GM21717 (cell line): Measurements from ENCODE around the gene TNFAIP8L3.

Experiments
- ATAC-seq: cut with Tn5 transposase; IDR thresholded peaks from one replicate; pipeline ENCODE4 v1.9.1; 2021; ENCODE audit warnings: mild to moderate bottlenecking, moderate library complexity; ENCODE audit not compliant: unreplicated experiment

The TNFAIP8L3 gene

DNA sequence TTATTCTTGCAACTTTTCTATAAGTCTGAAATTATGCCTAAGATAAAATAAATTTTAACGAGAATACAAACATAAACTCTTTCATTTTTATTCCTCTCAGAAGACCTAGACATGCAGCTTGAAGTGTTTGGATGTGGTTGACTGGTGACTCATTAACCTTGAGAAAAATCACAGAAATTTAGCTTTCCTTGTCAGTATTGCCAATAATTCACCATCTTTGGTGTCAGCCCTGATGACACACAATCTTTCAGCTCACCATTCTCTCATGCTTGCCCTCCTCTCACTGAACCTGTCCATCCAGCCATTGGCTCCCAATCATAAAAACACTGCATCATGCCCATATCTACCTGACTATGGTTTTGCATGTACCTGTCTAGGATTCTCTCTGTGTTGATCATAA is 22.6 kb upstream of the TNFAIP8L3 start:
- no peak for ATAC-seq

DNA sequence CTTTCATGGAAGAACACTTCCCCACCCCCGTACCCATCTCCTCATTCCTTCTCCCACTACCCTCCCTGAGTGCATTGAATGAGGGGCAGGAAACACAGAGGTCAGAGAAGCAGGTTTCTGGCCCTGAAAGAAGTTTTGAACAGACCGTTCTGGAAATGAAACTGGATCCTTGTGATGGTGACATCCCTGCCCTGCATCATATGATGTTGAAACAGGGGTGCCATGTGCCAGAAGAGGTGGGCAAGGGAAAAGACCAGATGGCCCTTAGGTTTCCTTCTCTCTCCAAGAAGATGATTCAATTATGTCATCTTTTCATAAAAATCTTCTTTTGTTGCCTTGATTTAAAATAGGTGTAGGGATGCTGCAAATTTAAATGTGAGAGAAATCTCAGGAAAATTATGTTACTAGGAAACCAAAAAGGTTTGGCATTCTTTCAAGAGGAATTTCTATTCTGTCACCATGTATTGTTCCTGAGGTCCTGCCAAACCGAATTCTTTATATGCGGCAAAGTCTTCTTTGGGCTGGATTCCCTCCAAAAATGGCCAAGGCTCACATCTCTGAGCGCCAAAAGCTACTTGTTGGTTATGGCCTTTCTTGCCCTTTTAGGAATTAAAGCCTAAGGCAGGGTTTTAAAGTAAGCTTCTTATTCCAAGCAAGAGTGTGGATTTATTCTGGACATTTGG is 19.9 kb upstream of the TNFAIP8L3 start:
- ATAC-seq: no peak

DNA sequence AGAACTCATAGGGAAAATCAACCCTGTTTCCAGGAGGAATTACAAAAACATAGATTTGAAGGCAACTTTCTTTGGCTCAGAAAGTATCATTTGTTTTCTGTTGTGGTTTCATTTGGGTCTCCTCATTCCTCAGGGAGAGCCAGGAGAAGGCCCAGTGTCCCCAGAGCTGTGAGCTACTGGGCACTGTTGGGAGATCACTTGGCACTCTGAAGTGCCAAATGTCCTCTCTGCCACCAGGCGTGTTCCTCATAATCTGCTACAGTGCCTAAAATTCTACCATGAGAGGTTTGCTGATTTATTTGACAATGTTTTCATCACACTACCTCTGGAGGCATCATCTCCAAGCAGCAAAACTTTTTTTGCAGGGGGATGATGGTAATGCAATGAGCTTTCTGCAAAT is 17.4 kb upstream of the TNFAIP8L3 start:
- ATAC-seq: no peak

DNA sequence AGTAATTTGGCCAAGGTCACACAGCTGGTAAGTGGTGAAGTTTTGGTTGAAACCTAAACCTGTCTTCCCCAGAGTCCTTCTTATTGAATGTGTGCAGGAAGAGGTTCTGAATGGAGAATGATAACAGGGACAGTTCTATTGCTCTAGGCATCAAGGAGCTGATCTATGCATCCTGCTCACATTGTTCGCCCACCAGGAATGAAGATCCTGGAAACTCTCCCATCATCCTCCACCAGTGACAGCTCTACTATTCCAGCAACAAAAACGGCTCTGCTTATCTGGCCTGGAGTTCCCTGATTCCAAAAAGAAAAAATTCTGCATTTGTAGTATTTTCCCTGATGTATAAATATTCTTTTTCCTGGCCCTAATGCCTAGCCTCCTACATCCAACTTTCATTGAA is 16.4 kb upstream of the TNFAIP8L3 start:
- ATAC-seq: no peak

DNA sequence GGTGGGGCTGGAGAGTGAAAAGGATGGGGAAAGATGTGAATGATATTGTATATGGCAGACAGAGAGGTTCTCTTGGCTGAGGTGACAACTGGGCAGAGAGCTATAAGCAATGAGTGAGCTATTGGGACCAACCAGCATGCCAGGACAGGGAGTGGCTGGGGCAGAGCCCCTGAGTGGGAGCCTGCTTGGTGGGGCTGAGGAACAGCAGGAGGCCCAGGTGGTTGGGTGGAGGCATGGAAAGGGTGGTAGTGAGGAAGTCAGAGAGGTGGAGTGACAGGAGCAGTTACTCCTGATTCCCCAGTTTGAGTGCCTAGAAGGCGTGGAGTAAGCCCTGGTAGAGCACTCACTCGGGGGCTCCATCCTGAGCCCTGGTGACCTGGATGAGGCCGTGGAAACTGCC is 15.5 kb upstream of the TNFAIP8L3 start:
- no peak for ATAC-seq

DNA sequence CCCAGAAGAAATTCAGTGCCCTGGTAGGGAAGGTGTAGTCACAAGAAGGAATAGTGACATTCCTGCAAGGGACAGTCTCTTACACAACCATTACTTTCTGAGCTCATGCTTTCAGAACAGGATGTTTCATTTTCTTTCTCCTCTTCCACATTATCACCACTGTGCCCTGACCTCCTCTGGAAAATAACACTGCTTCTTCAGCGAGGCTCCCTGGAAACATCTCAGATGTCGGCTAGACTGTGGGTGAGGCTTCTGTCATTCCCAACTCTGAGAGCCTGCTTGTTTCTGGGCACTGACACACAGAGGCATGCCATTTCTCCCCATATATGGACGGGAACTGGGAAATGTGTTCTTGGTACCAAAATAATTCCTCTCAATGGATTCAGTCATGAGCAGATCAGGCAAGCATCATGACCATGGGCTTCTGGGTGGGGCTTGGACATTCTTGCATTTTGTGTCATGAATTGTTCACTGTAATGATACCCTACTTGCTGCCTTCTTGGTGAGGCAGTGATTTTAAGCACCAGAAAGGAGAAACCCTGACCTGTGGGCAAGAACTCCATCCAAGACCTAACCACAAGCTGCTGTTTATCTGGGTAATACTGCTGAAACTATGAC is 14.3 kb upstream of the TNFAIP8L3 start:
- ATAC-seq: no peak

DNA sequence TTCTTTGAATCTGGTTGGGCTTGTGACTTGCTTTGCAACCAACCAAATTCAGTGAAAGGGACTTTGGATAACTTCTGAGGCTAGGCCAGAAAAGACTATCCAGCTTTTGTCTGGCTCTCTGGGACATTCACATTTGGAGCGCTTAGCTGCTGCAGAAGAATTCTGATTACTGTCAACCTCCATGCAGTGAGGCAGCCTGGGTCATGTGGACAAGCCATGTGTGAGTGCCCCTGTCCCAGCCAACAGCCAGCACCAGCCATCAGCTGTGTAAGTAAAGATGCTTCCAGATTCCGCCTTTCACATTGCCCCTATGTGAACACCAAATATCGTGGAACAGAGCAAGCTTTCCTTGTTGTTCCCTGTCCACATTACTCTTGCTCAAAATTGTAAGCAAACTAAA is 12.9 kb upstream of the TNFAIP8L3 start:
- no peak for ATAC-seq

DNA sequence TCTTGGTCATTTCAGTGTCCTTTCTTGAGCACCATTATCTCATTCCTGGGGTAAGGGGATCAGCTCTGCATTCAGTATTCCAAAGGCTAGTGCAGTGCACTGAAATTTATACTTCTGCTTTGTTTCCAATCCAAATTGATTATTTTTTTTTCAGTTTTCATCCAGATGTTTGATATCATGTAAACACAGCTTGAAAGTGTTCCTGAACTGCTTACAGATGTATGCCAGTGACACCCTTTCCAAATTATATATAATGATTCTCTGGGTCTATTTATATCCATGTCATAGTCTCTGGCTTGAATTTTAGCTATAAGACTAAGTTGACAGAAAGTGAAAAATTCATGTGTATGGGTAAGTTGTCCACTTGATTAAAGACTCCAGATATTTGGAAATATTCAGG is 11.8 kb upstream of the TNFAIP8L3 start:
- no peak for ATAC-seq

DNA sequence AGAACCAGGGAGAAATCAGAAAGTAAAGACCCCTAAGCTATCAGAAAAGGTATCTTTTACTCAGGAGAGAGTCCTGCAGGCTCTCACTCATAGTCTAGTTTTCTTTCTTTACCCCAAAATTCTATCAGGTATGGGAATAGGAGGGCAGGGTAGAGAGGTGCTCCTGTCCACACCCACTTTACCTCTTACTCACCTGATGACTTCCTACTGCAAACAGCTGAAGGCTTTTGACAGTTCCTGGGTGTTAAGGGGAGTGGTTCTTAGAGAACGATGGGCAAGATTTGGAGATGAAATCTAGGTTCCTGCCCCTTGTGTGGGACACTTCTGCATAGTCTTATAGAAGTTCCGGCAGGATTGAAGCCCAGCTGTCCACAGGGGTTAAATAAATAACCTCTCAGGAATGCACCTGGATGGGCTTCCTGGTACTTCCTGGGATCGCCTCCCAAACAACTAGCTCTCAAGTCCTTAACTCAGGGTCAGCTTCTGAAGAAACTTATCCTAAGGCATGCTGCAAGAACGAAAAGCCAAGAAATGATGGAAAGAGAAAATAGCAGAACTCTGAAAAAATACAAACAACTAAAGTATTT is 10.8 kb upstream of the TNFAIP8L3 start:
- ATAC-seq: no peak

DNA sequence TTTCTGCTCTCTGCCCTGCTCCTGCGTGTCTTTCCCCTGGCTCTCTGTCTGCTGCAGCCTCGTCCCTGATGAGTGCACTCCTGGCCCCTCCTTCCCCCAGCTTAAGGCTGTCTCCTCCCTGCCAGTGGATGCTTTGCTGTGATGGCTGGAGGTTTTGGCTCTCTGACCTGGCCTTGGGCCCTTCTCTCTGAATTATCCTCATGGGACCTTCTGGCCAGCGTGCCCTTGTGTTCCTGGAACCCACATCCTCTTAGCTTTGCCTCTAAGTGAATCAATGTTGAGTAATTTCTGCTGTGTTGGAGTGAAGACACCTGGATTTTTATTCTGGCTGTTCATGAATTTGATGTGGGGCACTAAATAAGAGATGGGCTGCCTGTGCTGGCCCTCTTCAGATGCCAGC is 9.8 kb upstream of the TNFAIP8L3 start:
- ATAC-seq: no peak

DNA sequence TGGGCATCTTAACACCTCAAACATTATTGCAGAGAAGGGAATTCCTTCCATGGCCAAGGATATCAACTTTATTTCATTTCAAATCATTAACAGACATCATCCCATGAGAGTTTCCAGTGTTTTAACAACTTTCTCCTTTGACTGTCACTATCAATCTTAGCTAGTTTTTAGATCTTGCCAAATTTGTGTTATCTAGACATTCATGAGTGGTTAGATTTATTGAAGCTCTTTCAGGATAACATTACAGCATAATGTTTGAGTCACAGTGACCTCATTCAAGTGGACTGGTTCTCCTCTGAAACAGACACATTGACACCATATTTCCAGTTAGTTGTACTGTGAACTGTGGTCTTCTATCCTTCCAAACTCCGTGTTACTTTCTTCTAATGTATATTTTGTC is 8.6 kb upstream of the TNFAIP8L3 start:
- ATAC-seq: no peak

DNA sequence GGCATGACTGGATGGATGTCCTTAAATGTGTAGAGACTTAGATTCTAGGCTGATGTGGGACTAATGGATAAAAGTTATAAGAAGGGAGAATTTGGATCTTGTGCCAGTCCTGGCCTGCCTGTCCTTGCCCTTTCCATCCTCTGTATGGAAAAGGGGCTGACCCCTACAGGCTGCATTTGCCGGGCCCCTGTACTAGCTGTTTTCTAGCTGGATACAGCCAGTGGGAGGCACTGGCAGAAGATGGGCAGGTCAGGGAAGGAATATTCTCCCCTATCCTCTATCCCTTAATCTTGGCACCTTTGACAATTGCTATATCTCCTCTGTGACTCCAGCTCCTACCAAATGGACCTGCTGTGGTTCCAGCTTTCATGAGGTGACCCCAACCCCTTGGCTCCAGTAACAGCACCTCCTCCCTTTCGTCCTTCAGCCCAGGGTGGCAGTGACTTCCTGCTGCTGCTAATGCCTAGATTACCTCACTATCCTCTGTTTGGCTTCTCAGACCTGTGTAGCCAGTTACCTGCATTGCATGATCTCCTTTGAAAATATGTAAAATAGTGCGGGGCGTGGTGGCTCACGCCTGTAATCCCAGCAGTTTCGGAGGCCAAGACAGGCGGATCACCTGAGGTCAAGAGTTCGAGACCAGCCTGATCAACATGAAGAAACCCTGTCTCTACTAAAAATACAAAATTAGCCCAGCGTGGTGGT is 6.2 kb upstream of the TNFAIP8L3 start:
- ATAC-seq: no peak

DNA sequence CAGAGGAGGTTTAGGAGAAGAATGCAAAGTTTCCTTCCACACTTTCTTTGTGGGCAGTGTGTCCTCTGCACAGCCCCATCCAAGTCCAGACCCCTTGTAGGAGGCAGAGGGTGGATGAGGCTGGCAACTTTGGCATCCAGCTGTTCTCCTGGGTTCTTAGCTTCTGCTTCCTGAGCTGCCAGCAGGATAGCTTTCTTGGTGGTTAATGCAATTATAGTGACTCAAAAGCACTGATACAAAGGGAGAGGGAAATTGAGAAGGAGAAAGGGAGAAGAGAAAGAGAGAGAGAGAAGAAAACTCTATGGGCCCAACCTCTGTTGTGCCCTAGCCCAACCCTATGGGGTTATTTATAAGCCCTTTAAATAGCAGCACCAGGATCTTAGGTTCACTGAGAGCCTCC is 4.5 kb upstream of the TNFAIP8L3 start:
- no peak for ATAC-seq

DNA sequence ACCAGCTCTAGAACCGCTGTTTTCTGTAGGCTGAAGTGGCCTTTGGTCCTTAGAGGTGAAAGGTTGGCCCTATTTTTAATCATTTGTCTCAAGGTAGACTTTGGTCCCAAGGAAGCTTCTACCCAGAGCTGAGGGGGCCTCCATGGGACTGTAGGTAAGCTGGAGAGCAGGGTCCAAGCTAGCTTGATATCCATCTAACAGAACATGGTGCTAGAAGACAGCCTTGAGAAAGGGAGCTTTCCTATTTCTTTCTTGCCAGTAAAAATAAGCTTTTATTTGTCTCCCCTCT is 3.6 kb upstream of the TNFAIP8L3 start:
- no peak for ATAC-seq

DNA sequence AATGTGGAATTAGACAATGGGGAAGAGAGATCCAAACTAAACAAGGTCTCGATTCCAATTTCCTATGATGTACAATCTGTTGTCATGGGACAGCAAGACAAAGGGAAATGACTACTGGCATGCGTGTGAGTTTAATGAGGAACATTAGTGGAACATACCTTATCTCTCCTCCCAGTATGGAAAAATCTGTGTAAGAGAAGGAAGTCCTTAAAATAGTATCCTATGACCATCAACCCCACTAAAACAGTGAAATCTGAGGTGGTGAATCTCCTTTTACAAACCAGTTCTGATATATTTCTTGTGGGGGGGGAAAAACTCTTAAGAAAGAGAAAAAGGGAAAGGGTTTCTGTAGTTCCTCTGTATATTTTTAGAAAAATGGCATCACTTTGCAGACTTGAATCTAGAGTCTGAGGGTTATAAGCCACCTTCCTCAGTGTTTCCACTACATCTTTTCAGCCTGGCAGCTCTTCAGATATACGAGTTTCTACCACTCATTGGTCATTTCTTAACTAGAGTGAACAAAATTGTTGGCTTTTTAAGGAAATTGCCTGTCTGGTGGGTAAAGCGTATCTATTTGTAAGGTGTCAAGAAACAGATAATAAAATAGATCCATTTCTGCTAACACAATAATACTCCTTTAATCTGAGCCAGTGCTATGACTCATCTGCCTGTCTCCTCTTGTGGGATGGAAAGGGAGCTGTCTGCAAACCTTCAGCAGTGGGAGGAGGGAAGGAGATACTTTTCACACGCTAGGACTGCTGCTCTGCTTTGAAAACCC is 3.0 kb upstream of the TNFAIP8L3 start:
- ATAC-seq: no peak

DNA sequence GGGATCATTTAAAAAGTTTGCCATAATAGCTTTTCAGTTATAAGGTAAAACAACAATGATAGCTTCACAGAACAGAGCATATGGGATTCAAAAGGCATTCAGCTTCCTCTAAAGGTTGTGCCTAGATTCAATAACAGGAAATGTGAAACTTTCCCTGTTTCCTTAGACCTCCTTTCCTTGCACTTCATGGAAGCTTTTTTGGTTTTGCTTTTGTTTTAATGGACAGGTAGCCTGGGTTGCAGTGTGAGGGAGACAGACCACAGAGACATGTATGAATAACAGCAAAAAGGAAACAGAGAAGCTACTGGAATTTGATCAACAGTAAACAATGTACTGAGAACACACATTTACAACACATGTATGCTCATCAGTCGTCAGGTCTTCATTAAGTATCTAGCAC is 2.3 kb upstream of the TNFAIP8L3 start:
- no peak for ATAC-seq

DNA sequence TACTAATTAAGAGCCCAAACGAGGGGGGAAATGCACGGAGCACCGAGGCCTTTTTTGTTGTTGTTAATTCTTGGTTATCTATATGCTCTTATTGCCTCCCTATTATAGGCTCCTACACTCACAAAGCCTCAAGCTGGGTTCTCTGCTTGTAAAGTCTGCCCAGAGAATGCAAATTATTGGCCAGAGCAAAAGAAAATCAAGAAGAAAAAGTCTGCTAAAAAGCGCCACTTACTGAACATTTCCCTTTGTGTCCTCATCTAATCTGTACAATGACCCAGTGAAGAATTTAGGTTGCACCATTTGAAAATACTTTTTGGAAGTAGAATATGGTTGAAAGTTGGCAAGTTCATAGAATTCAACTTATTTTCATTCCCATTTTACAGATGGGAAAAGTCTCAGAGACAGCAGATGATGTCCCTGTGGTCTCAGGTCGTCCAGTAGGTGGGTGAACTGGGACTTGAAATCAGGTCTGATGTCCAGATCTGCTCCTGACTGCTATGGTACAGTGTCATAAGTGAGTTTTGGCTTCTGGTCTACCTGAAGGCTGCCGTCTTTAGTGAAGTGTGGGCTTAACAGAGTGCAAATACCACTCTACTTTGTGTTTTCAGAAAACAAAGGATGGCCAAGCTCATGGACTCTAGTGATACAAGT is 1.1 kb upstream of the TNFAIP8L3 start:
- ATAC-seq: no peak

DNA sequence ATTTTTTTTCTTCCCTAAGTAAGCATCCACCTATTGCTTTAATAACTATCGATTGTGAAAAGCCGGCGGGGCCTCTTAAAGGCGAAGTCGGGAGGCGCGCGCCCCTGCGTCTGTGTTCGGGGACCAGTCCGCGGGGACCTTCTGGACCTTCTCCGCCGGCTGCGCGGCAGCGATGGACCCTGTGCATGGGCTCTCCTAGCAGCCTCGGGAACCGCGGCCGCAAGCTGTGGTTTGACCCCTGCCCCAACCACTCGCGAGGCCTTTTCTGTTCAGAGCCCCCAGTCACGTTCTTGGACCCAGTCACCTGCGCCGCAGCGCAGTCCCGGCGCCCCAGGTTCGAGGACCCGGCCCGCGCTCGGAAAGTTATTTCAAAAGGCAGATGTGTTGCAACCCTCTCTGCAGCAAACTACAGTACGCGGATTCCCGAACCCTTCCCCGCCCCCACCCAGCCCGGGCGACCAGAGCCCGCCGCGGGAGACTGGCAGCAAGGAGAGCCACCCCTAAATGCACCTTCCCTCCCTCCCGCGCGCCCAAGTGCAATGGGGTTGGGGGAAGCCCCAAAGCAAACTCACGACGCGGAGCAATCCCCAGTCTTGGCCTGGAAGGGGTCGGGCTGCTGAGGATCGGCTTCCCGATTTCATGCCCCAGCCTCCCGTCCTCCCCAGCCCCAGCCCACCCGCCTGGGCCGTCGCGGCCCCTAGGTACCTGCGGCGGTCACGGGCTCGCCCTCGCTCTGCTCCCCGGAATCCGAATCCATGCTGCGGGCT is 684 bp downstream of the TNFAIP8L3 start:
- ATAC-seq: no peak

DNA sequence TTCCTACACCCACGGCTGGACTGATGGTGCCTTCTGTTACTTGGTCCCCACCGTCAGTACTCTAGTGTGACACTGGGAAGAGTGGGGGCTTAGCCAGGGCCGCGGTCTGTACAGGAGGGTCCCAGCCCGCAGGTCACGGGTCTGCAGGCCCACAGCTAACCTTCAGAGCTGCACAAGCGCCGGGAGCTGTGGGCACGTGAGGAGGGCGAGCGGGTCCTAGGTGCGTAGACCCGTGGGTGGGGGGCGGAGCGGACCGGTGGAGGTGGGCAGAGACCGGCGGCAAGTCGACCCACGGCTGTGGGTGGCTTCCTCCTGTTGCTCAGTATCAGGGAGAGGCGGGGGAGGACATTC is 1.2 kb downstream of the TNFAIP8L3 start:
- no peak for ATAC-seq

DNA sequence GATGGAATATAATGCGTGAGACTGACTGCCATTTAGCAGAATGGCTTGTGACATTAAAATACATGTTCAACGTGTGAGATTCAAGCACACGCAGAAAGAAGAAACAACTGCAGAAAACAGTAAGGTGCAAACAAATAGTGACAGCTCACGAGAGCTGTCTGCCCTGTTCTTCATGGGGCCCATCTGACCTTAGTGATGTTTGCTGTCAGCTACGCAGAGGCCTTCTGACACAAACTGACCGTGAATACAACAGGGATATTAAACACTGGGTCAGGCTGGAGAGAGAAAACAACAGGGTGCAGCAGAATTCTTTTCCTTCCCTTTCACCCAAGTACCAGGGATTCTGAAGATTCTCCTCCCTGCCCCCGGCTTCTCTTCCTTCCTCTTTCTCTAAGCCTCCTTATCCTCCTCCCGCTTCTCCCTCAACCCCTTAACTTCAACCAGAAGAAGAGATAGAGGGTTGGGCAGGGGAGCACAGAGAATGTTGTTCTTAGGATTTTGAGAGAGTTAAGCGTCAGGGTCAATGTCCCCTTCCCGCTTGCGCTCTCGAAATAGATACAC is 2.1 kb downstream of the TNFAIP8L3 start:
- no peak for ATAC-seq
